PC-9 (cell line): Measurements from ENCODE around the gene NKAIN2. TPM values are rescaled to one million over a fixed set of nuclear protein-coding genes. Genes with fewer than 3 reads are reported as not detected.

ENCODE experiments used
- BruUV-seq: library from RNA; stranded (reverse); fragments of 400-500 nt; replicated peaks from 2 replicates; lab custom pipeline; 2021; lab: Mats Ljungman, UMichigan
- CTCF ChIA-PET: fragments of 300-600 bp; sonication (Branson Sonifier 250); formaldehyde crosslinking; loops from one replicate; lab custom pipeline; 2022; ENCODE audit warnings: antibody characterized with exemption; lab: Charles Lee
- POLR2A ChIA-PET: fragments of 300-600 bp; sonication (Branson Sonifier 250); formaldehyde crosslinking; loops from one replicate; lab custom pipeline; 2022; ENCODE audit warnings: antibody characterized with exemption; ENCODE audit not compliant: unreplicated experiment; lab: Charles Lee
- DNase-seq, 2 experiments: peaks; one replicate each; pipeline versions ENCODE4 v3.0.0 to v3.0.0-alpha.2; 2015 to 2022; ENCODE audit warnings: mixed read lengths in 1 of 2
- H2AFZ ChIP-seq: fragments of 200-600 bp; sonication (generic); 2 replicates; pipeline ENCODE4 v1.8.1; 2017; ENCODE audit warnings: antibody characterized with exemption
- H3F3A ChIP-seq: fragments of 200-600 bp; sonication (generic); 2 replicates; pipeline ENCODE4 v1.8.1; 2017; ENCODE audit warnings: antibody characterized with exemption, mild to moderate bottlenecking, low read depth; ENCODE audit not compliant: insufficient read depth
- H3K27ac ChIP-seq: fragments of 200-600 bp; sonication (generic); 2 replicates; pipeline ENCODE4 v1.6.1; 2016; ENCODE audit warnings: mixed run types
- H3K27me3 ChIP-seq: fragments of 200-600 bp; sonication (generic); 2 replicates; pipeline ENCODE4 v1.6.1; 2016; ENCODE audit warnings: low read depth, mixed run types; ENCODE audit not compliant: insufficient read depth
- H3K36me3 ChIP-seq: fragments of 200-600 bp; sonication (generic); 2 replicates; pipeline ENCODE4 v1.6.1; 2016; ENCODE audit warnings: low read depth, mixed run types
- H3K4me1 ChIP-seq: fragments of 200-600 bp; sonication (generic); replicated peaks from 2 replicates; pipeline ENCODE4 v1.6.1; 2016; ENCODE audit warnings: mixed run types; ENCODE audit not compliant: insufficient read depth
- H3K4me2 ChIP-seq: fragments of 200-600 bp; sonication (generic); 2 replicates; pipeline ENCODE4 v1.6.1; 2017; ENCODE audit warnings: mixed run types
- H3K4me3 ChIP-seq: fragments of 200-600 bp; sonication (generic); 2 replicates; pipeline ENCODE4 v1.6.1; 2016; ENCODE audit warnings: mixed run types
- H3K79me2 ChIP-seq: fragments of 200-600 bp; sonication (generic); 2 replicates; pipeline ENCODE4 v1.6.1; 2017; ENCODE audit warnings: low read depth, mixed run types
- H3K9me2 ChIP-seq: fragments of 200-600 bp; sonication (generic); 2 replicates; pipeline ENCODE4 v1.8.1; 2017; ENCODE audit warnings: mild to moderate bottlenecking; ENCODE audit not compliant: insufficient read depth
- H3K9me3 ChIP-seq: fragments of 200-600 bp; sonication (generic); 2 replicates; pipeline ENCODE4 v1.8.1; 2016; ENCODE audit warnings: low read depth; ENCODE audit not compliant: insufficient read depth
- H4K20me1 ChIP-seq: fragments of 200-600 bp; sonication (generic); 2 replicates; pipeline ENCODE4 v1.8.1; 2017; ENCODE audit not compliant: insufficient read depth
- EZH2 ChIP-seq: fragments of 200-600 bp; sonication (generic); IDR thresholded peaks from 2 replicates; pipeline ENCODE4 v1.8.0; 2017; ENCODE audit warnings: antibody characterized with exemption, low read depth
- intact Hi-C: fragments of 100-400 bp; cut with micrococcal nuclease; formaldehyde crosslinking; loops from one replicate; pipeline ENCODE4 v1.10.0; 2022; ENCODE audit not compliant: unreplicated experiment
- total RNA-seq: library from RNA; stranded (reverse); gene quantifications from 2 replicates; pipeline ENCODE4 v1.2.3, GENCODE V29; 2021
- TF ChIP-seq, protein P1 (sequence below): fragments of 200-600 bp; sonication (generic); conservative IDR thresholded peaks from 2 replicates; pipeline ENCODE4 v1.6.1; 2017; ENCODE audit warnings: mixed run types, antibody characterized with exemption, mild to moderate bottlenecking, moderate library complexity

NKAIN2 gene
- total RNA-seq, 1 experiment from 2014 or later, result not detected

DNA sequence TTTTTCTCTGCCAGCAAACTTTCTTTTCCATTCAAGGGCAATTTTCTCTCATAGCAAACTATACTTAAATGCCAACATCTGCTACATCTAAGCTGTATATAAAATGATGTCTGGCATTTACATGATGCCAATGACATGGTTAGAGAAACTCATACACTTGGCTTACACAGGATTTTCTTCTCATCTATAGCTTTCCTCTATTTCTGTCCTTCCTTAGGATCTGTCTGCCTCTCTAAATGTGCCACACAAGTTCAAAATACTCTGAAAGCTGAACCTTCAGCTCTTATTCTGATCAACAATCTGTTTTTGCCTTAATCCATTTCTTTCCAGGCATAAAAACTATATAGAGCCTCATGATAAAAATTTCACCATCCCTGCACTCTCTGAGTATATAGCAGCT, 867.7 kb downstream of the NKAIN2 start:
- Histone ChIP-seq H3K27me3 (no peaks in the 10 kb centered on the region), H3K4me3 (no peak overlapping the region), H3K9me3 (no peaks in the 10 kb centered on the region), H3K27ac (no peak overlapping the region), H3K4me2 (no peak overlapping the region), H3F3A (no peaks in the 10 kb centered on the region), H3K79me2 (no peaks in the 10 kb centered on the region), H3K9me2 (no peaks in the 10 kb centered on the region), H2AFZ (no peak overlapping the region), H4K20me1 (no peaks in the 10 kb centered on the region), H3K36me3 (no peaks in the 10 kb centered on the region), H3K4me1 (no peaks in the 10 kb centered on the region)
- intact Hi-C loops, result no loop called here
- TF ChIP-seq EZH2, result no peak
- TF ChIP-seq, protein P1, sequence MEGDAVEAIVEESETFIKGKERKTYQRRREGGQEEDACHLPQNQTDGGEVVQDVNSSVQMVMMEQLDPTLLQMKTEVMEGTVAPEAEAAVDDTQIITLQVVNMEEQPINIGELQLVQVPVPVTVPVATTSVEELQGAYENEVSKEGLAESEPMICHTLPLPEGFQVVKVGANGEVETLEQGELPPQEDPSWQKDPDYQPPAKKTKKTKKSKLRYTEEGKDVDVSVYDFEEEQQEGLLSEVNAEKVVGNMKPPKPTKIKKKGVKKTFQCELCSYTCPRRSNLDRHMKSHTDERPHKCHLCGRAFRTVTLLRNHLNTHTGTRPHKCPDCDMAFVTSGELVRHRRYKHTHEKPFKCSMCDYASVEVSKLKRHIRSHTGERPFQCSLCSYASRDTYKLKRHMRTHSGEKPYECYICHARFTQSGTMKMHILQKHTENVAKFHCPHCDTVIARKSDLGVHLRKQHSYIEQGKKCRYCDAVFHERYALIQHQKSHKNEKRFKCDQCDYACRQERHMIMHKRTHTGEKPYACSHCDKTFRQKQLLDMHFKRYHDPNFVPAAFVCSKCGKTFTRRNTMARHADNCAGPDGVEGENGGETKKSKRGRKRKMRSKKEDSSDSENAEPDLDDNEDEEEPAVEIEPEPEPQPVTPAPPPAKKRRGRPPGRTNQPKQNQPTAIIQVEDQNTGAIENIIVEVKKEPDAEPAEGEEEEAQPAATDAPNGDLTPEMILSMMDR, result no peak
- BruUV-seq, result no TSS peak
- POLR2A ChIA-PET, result no interaction called here
- CTCF ChIA-PET, result no interaction called here
- DNase-seq, result no peak

GRCh38 chr6:124674042-124674441, 870.4 kb downstream of the NKAIN2 start:
- intact Hi-C loops, result no loop called here

DNA sequence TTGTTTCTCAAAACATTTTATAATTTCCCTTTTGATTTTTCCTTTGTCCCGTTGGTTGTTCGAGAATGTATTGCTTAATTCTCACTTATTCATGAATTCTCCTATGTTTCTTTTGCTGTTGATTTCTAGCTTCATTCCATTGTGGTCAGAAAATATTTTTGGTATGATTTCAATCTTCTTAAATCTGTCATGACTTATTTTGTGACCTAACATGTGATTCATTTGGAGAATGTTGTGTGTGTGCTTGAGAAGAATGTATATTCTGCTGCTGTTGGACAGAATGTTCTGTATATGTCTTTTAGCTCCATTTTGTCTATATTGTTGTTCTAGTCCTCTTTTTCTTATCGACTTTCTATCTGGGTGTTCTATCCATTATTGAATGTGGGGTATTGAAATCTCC, 872.4 kb downstream of the NKAIN2 start:
- Histone ChIP-seq H4K20me1 (no peaks in the 10 kb centered on the region), H3K27ac (no peak overlapping the region), H3F3A (no peaks in the 10 kb centered on the region), H3K9me3 (no peaks in the 10 kb centered on the region), H2AFZ (no peak overlapping the region), H3K4me1 (no peaks in the 10 kb centered on the region), H3K79me2 (no peaks in the 10 kb centered on the region), H3K4me2 (no peak overlapping the region), H3K9me2 (no peaks in the 10 kb centered on the region), H3K4me3 (no peak overlapping the region), H3K27me3 (no peaks in the 10 kb centered on the region), H3K36me3 (no peaks in the 10 kb centered on the region)
- TF ChIP-seq EZH2, result no peak
- TF ChIP-seq, protein P1, result no peak
- no peak for DNase-seq
- ChIA-PET CTCF (no interaction called here), POLR2A (interaction anchor here (0.6 kb wide), 1 partner anchor 683 kb away, joined by 3 read pairs; no protein-coding TSS in a partner anchor)
- no TSS peak for BruUV-seq
- intact Hi-C loops, result no loop called here

More at GRCh38 chr6:124674042-124674441, 870.4 kb downstream of the NKAIN2 start:
- Histone ChIP-seq H3K36me3 (no peaks in the 10 kb centered on the region), H3K9me2 (no peaks in the 10 kb centered on the region), H3K27me3 (no peaks in the 10 kb centered on the region), H3K4me2 (no peak overlapping the region), H3K27ac (no peak overlapping the region), H3K79me2 (no peaks in the 10 kb centered on the region), H3K4me3 (no peak overlapping the region), H4K20me1 (no peaks in the 10 kb centered on the region), H3K9me3 (no peaks in the 10 kb centered on the region), H3F3A (no peaks in the 10 kb centered on the region), H3K4me1 (no peaks in the 10 kb centered on the region), H2AFZ (no peak overlapping the region)
- TF ChIP-seq, protein P1, result no peak
- TF ChIP-seq EZH2, result no peak
- DNase-seq, result no peak
- CTCF ChIA-PET, result no interaction called here
- POLR2A ChIA-PET, result no interaction called here
- no TSS peak for BruUV-seq
